ENCODE results near the gene OR1L4.

The OR1L4 gene, protein sequence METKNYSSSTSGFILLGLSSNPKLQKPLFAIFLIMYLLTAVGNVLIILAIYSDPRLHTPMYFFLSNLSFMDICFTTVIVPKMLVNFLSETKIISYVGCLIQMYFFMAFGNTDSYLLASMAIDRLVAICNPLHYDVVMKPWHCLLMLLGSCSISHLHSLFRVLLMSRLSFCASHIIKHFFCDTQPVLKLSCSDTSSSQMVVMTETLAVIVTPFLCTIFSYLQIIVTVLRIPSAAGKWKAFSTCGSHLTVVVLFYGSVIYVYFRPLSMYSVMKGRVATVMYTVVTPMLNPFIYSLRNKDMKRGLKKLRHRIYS

DNA sequence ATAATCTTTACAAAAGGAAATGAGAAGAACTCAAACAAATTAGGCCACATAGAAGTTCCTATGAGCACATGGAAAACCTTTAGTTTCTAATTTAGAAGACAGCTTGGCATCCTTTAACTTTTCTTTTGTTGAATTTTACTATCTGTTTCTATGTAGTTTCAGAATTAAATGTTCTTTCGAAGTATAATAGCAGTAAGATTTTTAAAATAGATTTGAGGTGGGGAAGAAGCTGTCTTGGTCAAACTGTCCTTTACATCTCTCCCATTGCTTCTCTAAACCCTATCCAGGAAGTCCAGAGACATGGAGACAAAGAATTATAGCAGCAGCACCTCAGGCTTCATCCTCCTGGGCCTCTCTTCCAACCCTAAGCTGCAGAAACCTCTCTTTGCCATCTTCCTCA is at the start of gene OR1L4:
OR1L4 (plus strand) TSS at position 301 of the 400 bp plus-strand sequence; CDS start at position 301, 0 bp downstream.
- TF ChIP-seq, protein P1, sequence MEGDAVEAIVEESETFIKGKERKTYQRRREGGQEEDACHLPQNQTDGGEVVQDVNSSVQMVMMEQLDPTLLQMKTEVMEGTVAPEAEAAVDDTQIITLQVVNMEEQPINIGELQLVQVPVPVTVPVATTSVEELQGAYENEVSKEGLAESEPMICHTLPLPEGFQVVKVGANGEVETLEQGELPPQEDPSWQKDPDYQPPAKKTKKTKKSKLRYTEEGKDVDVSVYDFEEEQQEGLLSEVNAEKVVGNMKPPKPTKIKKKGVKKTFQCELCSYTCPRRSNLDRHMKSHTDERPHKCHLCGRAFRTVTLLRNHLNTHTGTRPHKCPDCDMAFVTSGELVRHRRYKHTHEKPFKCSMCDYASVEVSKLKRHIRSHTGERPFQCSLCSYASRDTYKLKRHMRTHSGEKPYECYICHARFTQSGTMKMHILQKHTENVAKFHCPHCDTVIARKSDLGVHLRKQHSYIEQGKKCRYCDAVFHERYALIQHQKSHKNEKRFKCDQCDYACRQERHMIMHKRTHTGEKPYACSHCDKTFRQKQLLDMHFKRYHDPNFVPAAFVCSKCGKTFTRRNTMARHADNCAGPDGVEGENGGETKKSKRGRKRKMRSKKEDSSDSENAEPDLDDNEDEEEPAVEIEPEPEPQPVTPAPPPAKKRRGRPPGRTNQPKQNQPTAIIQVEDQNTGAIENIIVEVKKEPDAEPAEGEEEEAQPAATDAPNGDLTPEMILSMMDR (IDR thresholded peaks at IDR 0.05): no peak

DNA sequence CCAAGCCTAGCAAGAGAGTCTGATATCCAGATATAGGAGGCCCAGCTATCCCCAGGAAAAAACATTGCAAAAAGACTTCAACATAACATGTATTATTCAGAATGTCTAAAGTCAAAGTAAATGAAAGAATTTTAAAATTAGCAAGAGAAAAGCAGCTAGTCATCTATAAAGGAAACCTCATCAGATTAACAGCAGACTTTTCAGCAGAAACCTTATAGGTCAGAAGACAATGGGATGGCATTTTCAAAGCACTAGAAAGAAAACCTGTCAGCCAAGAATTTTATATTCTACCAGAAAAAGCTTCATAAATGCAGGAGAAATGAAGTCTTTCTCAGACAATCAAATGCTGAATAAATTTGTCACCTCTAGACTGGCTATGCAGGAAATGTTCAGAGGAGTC is 38.9 kb upstream of the OR1L4 start:
- Histone ChIP-seq H3K4me3 (no peak overlapping the region), H3K27ac (no peak overlapping the region)
- TF ChIP-seq, protein P1 (IDR thresholded peaks at IDR 0.05): no peak
- no peak for DNase-seq (ENCODE audit: low spot score)

More for the DNA sequence above, at the start of gene OR1L4:
- no peak for DNase-seq (ENCODE audit: low spot score)
- Histone ChIP-seq H3K27ac (no peak within 1 kb of the TSS), H3K4me3 (no peak within 1 kb of the TSS)

DNA sequence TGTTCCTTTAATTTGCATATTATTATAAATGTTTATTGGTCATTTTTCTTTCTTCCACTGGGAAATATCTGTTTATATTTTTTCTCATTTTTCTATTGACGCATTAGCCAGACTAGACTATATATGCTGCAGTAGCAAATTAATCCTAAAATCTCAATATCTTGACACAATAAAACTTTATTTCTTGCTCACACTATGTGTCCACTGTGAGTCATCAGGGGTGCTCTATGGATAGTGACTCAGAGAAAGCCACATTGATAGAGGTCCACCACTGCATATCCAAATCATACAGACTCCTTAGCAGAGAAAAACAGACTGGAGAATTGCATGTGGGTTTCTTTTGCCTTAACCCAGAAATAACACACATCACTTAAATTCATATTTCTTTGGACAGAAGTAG is 28.1 kb upstream of the OR1L4 start:
- TF ChIP-seq, protein P1 (IDR thresholded peaks at IDR 0.05): no peak
- Histone ChIP-seq H3K27ac (no peak overlapping the region), H3K4me3 (no peak overlapping the region)
- no peak for DNase-seq (ENCODE audit: low spot score)

DNA sequence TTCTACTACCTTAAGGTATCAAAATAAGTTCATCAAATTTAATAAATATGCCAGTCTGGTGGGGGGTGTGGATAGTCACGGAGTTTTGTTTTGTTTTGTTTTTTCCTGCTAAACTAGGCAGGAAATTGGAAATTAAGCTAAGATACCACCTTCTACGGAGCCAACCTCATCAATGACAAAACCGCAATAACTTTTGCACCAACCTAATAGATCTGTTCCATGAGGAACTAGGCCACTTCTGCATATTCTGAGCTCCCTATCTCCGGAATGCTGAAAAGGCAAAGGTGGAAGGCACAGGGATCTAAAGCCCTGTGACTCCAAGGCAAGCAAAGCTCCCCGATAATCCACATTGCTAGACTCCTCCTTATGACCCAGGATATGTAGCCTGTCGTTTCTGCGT is 5.8 kb upstream of the OR1L4 start:
- TF ChIP-seq, protein P1 (IDR thresholded peaks at IDR 0.05): no peak
- no peak for DNase-seq (ENCODE audit: low spot score)
- Histone ChIP-seq H3K4me3 (no peak overlapping the region), H3K27ac (no peak overlapping the region)

DNA sequence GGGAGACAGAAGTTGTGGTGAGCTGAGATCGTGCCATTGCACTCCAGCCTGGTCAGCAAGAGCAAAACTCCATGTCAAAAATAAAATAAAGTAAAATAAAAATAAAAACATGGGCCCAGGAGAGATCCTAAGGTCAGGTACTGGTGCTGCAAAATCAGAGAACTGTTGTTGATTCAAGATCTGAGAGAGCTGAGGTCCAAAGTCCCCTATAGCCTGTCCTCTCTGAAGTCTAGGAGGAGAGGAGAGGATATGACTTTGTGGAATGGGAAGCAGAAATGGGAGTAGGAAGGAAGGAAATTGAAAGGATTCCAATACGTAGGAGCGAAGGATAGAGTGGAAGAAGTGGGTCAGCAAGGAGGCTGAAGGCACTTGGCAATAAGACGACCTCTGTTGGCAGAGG is 4.6 kb upstream of the OR1L4 start:
- no peak overlapping the region for H3K27ac ChIP-seq
- TF ChIP-seq, protein P1 (IDR thresholded peaks at IDR 0.05): no peak
- H3K4me3 ChIP-seq: no peak overlapping the region
- DNase-seq (ENCODE audit: low spot score): no peak

DNA sequence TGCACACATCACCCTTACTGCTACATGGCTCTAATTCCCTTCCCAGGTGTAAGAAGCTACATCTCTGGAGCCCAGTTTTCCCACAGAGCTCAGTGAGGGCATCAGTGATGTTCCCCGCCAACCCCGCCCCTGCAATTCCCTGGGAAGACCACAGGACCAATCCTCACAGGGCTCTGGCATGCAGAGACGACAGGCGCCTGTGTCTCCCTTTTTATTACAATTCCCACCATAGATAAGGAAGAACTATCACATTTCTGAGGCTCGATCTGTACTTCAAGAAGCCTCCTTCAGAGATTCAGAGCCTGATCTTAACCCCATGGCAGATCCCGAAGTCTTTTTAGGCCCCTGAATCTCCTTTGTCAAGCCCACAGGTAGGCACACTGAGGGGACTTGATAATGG is 18.2 kb downstream of the OR1L4 start, which contains the start of gene OR1L6:
OR1L6 (plus strand) TSS at position 301 of the 400 bp plus-strand sequence. CDS start 7,545 bp downstream, outside the sequence.
- TF ChIP-seq, protein P1 (IDR thresholded peaks at IDR 0.05): no peak
- no peak for DNase-seq (ENCODE audit: low spot score)

DNA sequence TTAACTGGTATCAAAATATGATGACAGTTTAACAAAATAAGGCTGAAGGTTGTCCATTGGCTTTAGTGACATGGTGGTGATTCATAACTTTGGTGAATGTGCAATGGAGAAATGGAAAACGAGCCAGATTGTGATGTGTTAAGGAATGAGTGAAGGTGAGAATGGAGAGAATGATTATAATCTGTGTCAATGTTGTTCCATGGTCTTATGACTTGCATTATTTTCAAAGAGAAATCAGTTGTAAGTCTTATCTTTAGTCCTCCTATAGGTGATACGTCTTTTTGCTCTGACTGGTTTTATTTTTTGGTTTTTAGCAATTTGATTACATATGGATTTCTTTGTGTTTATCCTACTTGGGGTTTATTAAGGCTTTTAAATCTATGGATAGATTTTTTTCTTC is 31.0 kb downstream of the OR1L4 start:
- TF ChIP-seq, protein P1 (IDR thresholded peaks at IDR 0.05): no peak
- no peak for DNase-seq (ENCODE audit: low spot score)
- no peak overlapping the region for H3K4me3 ChIP-seq
- no peak overlapping the region for H3K27ac ChIP-seq

More for the DNA sequence above, 18.2 kb downstream of the OR1L4 start, which contains the start of gene OR1L6:
- Histone ChIP-seq H3K27ac (no peak within 1 kb of the TSS), H3K4me3 (no peak within 1 kb of the TSS)

Measured in coronary artery (tissue), 2 donors.